SK-N-SH treated with all-trans-retinoic acid at 6 μM for 48 hours (cell line): ENCODE results near the gene EIF2S3B.

Experiments
- ATAC-seq: fragments of 200-7000 bp; cut with Tn5 transposase; 3 replicates; pipeline ENCODE4 v1.9.1; 2020; ENCODE audit warnings: mild to moderate bottlenecking, moderate library complexity
- ARNTL ChIP-seq: fragments of 450-650 bp; formaldehyde crosslinking; IDR thresholded peaks from 2 replicates; pipeline ENCODE4 v1.5.0; 2020; ENCODE audit warnings: low read depth, mild to moderate bottlenecking, moderate library complexity, borderline replicate concordance
- BACH2 ChIP-seq: fragments of 250-450 bp; sonication (Bioruptor Pico); IDR thresholded peaks from 2 replicates; pipeline ENCODE4 v1.9.0; 2021; ENCODE audit warnings: mild to moderate bottlenecking, borderline replicate concordance
- CREB5 ChIP-seq: fragments of 250-450 bp; sonication (Bioruptor Pico); IDR thresholded peaks from 2 replicates; pipeline ENCODE4 v1.5.1; 2020; ENCODE audit warnings: low read depth, mild to moderate bottlenecking, moderate library complexity
- CSDC2 ChIP-seq: fragments of 250-450 bp; sonication (Bioruptor Pico); IDR thresholded peaks from 2 replicates; pipeline ENCODE4 v1.5.0; 2020; ENCODE audit warnings: mild to moderate bottlenecking, moderate library complexity
- CSRNP3 ChIP-seq: fragments of 250-450 bp; sonication (Bioruptor Pico); IDR thresholded peaks from 2 replicates; pipeline ENCODE4 v1.5.1; 2021; ENCODE audit warnings: mild to moderate bottlenecking, moderate library complexity
- ESRRG ChIP-seq: fragments of 250-450 bp; sonication (Bioruptor Pico); IDR thresholded peaks from 2 replicates; pipeline ENCODE4 v1.6.1; 2021; ENCODE audit warnings: mild to moderate bottlenecking
- GLIS3 ChIP-seq: fragments of 250-450 bp; sonication (Bioruptor Pico); IDR thresholded peaks from 2 replicates; pipeline ENCODE4 v1.5.0; 2020; ENCODE audit warnings: mild to moderate bottlenecking, moderate library complexity
- ISL1 ChIP-seq: fragments of 250-450 bp; sonication (Bioruptor Pico); IDR thresholded peaks from 2 replicates; pipeline ENCODE4 v2.1.2; 2022; ENCODE audit warnings: mild to moderate bottlenecking, moderate library complexity
- OSR1 ChIP-seq: fragments of 250-450 bp; sonication (Bioruptor Pico); IDR thresholded peaks from 2 replicates; pipeline ENCODE4 v1.8.0; 2022; ENCODE audit warnings: moderate library complexity, mild to moderate bottlenecking, inconsistent platforms
- PATZ1 ChIP-seq: fragments of 250-450 bp; sonication (Bioruptor Pico); IDR thresholded peaks from 2 replicates; pipeline ENCODE4 v1.8.0; 2020; ENCODE audit warnings: mild to moderate bottlenecking, moderate library complexity, borderline replicate concordance
- POU6F1 ChIP-seq: fragments of 250-450 bp; sonication (Bioruptor Pico); IDR thresholded peaks from 2 replicates; pipeline ENCODE4 v1.8.0; 2021; ENCODE audit warnings: low read depth, mild to moderate bottlenecking, moderate library complexity, borderline replicate concordance
- PPARA ChIP-seq: fragments of 250-450 bp; sonication (Bioruptor Pico); IDR thresholded peaks from 2 replicates; pipeline ENCODE4 v1.5.0; 2020; ENCODE audit warnings: mild to moderate bottlenecking, borderline replicate concordance
- RARB ChIP-seq: fragments of 250-450 bp; sonication (Bioruptor Pico); IDR thresholded peaks from 2 replicates; pipeline ENCODE4 v1.8.0; 2021; ENCODE audit warnings: mild to moderate bottlenecking, moderate library complexity
- SNAI2 ChIP-seq: fragments of 250-450 bp; sonication (Bioruptor Pico); IDR thresholded peaks from 2 replicates; pipeline ENCODE4 v1.5.0; 2020; ENCODE audit warnings: mild to moderate bottlenecking, moderate library complexity
- TCF4 ChIP-seq: fragments of 250-450 bp; sonication (Bioruptor Pico); IDR thresholded peaks from 2 replicates; pipeline ENCODE4 v1.8.0; 2021; ENCODE audit warnings: mild to moderate bottlenecking, moderate library complexity, borderline replicate concordance
- TOX ChIP-seq: fragments of 250-450 bp; sonication (Bioruptor Pico); IDR thresholded peaks from 2 replicates; pipeline ENCODE4 v1.8.0; 2021; ENCODE audit warnings: mild to moderate bottlenecking, moderate library complexity, borderline replicate concordance
- ZFP3 ChIP-seq: fragments of 250-450 bp; sonication (Bioruptor Pico); IDR thresholded peaks from 2 replicates; pipeline ENCODE4 v1.5.0; 2020; ENCODE audit warnings: mild to moderate bottlenecking, moderate library complexity
- ZFP30 ChIP-seq: fragments of 450-650 bp; formaldehyde crosslinking; IDR thresholded peaks from 2 replicates; pipeline ENCODE4 v1.5.0; 2022; ENCODE audit warnings: mild to moderate bottlenecking, moderate library complexity
- ZNF565 ChIP-seq: fragments of 450-650 bp; formaldehyde crosslinking; conservative IDR thresholded peaks from 2 replicates; pipeline ENCODE4 v1.5.0; 2020; ENCODE audit warnings: low read depth, mild to moderate bottlenecking, moderate library complexity
- ZNF8 ChIP-seq: fragments of 450-650 bp; formaldehyde crosslinking; IDR thresholded peaks from 2 replicates; pipeline ENCODE4 v1.5.0; 2020; ENCODE audit warnings: mild to moderate bottlenecking, moderate library complexity

The EIF2S3B gene

DNA sequence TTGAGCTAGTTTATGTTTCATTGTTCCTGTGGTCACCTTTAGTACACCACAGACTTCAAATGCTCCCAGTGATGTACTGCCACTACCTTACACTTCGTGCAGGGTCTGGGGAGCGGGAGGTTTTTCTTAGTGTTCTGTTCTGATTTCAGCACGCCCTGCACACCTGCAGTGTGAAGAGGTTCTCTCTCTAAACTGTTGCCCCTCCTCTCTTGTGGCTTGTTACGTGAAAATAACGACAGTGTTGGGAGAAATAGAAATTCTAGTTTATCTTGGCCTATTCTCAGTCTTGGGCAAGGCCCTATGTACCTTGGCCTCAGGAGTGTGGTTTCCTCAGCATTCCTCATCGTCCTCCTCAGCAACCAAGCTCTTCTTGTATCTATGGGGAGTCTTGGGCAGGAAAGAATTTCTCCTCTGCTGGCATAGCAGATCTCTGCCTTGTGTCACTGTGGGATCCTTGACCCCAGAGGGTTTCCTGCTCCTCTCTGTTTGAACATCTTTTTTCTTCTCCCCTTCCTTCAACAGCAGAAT is 48.6 kb downstream of the EIF2S3B start (continued):
- TF ChIP-seq ZFP30 (no peak), ARNTL (CRISPR knock-in tag) (no peak)
- TF ChIP-seq, all 23 proteins: peak for 0

DNA sequence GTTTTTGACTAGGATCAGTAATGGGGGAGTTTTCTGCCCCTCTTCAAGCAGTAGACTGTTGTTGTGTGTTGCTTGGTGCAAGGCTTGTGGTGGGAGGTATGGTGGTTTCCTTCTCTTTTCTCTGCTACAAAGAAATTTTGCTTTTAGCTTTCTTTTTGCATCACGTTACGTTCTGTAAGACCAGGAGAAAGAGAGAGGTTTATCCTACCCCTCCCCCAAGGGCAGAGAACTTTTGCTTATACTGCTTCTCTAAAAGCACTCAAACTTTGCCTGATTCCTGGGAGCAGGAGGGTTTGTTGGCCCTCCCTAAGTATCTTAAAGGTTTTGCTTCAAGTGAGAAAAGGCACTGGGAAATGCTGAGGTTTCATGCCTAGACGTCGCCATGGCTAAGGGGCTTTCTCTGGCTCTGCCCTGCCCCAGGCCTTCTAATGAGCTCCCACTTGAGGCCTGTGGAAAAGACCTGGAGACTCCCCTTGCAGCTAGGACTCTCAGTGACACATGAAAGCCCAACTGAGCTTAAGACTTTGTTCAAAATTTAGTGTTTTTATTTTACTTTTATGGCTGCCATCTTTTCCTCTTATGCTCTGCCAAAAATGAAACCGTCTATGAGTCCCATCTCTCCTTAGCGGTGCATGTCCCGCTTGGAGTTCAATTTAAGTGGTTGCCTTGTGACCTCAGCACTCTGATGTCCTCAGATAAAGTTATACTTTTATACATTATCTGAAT is 49.2 kb downstream of the EIF2S3B start:
- ATAC-seq = no peak
- TF ChIP-seq ZNF565 (CRISPR knock-in tag) = no peak

DNA sequence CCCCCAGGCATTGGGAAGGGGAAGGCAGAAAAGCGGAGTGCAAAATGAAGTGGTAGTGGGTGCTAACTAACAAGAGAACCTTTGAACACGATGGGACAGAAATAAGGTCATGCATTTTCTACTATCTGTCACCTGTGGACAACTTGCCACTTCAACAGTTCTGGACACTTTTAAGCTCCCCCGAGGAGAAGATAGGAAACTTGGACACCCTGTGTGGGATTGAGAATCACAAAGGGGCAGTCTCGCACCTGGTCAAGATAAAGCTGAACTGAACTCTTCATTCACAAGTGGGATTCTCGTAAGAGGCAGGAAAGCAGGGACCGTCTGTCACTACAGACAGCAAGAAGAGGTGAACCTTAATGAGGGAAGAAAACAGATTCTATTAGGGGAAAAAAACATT is 51.6 kb downstream of the EIF2S3B start:
- ATAC-seq = no peak
- TF ChIP-seq ZFP3 (CRISPR knock-in tag) (no peak), GLIS3 (no peak), ESRRG (CRISPR knock-in tag) (no peak), CREB5 (CRISPR knock-in tag) (no peak), ZNF8 (CRISPR knock-in tag) (no peak), TCF4 (CRISPR knock-in tag) (no peak), ARNTL (CRISPR knock-in tag) (no peak), TOX (CRISPR knock-in tag) (no peak), BACH2 (CRISPR knock-in tag) (no peak), SNAI2 (CRISPR knock-in tag) (no peak), RARB (no peak), ISL1 (CRISPR knock-in tag) (no peak), CSDC2 (no peak)

- TF ChIP-seq PATZ1 (CRISPR knock-in tag) (no peak), ISL1 (CRISPR knock-in tag) (no peak), ESRRG (CRISPR knock-in tag) (no peak), CSRNP3 (no peak), POU6F1 (no peak), OSR1 (no peak), CREB5 (CRISPR knock-in tag) (no peak), CSDC2 (no peak), TOX (CRISPR knock-in tag) (no peak), PPARA (no peak), RARB (no peak), TCF4 (CRISPR knock-in tag) (no peak), BACH2 (CRISPR knock-in tag) (no peak), GLIS3 (no peak)
- TF ChIP-seq, all 23 proteins: peak for 0
- no peak for ATAC-seq
Observed at GRCh38 chr12:10557766-10558165, 52.1 kb downstream of the EIF2S3B start.
